DMS153 (cell line): ENCODE measurements around the gene B3GNT9.

Source experiments
- DNase-seq: peaks from one replicate; lab custom pipeline; 2025; lab: John Stamatoyannopoulos, UW

The B3GNT9 gene

DNA sequence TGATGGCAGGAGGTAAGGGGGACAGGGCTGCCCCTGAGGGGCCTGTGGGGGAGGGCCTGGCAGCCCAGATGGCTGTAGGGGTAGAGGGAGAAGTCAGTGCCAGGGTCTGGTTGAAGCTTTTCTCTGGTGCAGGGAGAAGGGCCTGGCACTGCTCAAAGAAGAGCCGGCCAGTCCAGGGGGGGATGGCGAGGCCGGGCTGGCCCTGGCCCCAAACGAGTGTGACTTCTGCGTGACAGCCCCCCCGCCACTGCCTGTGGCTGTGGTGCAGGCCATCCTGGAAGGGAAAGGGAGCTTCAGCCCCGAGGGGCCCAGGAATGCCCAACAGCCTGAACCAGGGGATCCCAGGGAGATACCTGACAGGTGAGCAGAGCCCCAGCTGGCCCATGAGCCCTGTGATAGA, 16.8 kb upstream of the B3GNT9 start:
- DNase-seq = no peak

DNA sequence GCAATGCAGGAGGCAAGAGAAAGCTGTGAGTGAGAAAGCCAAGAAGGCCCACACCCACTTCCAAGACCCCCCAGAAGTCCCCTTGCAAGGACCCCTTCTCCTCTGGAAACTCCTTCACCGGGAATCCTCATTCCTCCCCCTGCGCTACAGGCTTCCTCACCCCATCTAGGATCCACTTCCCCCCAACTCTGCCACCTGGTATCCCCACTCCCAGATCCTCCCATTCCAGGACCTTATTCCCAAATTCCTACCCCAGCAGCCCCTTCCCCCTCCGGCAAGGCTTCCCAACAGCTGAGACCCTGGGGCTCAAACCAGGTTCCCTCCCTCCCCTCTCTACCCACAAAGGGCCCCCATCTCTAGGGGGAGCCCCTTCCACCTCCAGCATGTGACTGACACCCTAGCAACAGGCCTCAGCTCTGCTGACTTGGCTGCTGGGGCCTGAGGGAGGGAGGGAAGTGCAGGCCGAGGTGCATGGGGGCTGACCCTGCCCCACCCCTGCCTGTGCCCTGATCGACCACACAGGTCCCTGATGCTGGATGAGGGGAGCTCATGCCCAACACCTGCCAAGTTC, 15.9 kb upstream of the B3GNT9 start:
- DNase-seq = no peak

DNA sequence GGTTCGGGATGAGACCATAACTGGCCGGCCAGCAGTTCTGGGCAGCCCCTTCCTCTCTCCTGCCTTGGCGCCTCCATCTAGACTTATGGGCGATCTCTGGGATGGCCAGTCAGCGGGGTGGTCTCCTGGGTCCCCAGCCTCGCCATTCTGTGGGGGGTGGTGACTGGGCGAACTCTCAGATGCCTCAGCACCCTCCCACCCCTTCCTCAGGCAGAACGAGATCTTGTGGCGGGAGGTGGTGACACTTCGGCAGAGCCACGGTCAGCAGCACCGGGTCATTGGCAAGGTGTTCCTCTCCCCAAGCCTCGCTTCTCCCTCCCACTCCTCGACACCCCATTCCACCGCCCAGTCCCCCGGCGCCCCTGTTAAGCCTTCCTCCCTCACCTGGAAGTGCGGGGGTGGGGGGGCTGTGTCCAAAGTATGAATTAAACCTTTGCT, 15.3 kb upstream of the B3GNT9 start:
- no peak for DNase-seq

DNA sequence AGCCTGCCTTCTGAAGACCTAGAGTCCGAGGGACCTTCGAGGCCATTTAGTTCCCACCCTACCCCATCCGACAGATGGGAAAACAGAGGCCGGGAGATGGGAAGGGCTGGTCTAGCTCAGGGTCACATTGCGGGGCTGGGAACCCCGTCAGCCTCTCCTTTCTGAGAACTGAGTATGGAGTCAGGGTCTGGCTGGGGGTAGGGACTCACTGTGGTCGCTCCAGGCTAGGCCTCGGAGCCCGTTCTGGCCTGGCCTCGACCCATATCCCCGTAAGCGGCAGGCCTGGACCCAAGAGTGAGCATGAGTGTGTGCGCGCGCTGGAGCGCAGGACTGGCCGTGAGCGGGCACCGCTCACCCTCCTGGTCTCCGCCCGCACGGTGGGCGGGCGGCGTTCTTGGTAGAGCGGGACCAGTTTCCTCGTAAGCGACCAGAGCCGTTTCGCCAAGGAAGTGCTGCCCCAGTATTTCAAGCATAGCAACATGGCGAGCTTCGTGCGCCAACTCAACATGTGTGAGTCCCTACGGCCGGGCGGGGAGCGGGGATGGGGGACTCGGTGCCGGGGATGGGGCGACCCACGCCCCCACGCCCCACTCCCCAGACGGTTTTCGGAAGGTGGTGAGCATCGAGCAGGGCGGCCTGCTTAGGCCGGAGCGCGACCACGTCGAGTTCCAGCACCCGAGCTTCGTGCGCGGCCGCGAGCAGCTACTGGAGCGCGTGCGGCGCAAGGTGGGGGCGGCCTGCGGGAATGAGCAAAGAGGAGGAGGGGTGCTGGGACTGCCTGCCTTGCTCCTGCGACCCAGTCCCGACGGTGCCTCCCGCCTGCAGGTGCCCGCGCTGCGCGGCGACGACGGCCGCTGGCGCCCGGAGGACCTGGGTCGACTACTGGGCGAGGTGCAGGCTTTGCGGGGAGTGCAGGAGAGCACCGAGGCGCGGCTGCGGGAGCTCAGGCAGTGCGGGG, 14.6 kb upstream of the B3GNT9 start:
- DNase-seq = no peak

DNA sequence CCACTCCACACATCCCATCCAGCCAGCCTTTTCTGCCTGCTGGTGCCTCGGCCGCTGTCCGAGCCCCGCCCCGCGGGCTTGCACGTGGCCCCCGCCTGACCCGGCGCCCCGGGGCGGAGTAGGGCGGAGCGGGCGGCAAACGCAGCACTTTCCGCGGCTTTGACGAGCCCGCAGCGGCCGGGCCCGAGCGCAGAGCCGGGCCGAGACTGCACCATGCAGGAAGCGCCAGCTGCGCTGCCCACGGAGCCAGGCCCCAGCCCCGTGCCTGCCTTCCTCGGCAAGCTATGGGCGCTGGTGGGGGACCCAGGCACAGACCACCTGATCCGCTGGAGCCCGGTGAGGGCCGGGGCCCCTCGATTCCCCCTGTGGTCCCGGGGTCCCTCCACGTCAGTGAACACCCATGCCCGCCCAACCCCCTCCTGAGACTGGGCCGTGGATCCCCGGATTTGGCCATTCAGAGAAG, 13.8 kb upstream of the B3GNT9 start, which contains the start of gene HSF4:
Gene HSF4 (plus strand): TSS at position 147 of the 463 bp plus-strand sequence. CDS start 67 bp downstream, at position 214.
- peak; percentile 22 for DNase-seq

DNA sequence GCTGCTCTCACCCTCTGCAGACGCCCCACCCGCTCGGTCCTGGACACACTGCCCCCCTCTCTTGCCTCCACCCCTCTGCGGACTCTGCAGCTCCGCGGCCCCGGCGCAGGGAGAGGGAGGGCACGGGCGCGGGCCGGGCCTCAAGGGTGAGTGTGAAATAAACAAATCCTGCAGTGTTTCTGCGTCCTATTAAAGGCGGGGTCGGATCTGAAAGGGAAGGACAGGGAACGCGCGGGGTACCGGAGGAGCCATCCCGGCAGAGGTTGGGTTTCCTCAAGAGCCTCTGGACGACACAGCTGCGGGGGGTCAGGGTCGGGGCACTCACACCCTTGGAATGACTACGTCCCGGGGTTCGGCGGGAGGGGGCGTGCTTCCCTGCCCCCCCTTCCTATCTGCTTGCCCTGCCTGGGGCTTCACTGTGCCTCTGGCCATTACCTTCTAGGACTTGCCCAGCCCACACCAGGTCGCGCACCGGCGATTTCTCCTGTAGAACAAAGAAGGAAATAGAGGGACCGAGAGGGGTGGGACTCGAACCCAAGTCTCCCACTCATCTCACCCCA, 13.3 kb upstream of the B3GNT9 start:
- peak; percentile 14 for DNase-seq

DNA sequence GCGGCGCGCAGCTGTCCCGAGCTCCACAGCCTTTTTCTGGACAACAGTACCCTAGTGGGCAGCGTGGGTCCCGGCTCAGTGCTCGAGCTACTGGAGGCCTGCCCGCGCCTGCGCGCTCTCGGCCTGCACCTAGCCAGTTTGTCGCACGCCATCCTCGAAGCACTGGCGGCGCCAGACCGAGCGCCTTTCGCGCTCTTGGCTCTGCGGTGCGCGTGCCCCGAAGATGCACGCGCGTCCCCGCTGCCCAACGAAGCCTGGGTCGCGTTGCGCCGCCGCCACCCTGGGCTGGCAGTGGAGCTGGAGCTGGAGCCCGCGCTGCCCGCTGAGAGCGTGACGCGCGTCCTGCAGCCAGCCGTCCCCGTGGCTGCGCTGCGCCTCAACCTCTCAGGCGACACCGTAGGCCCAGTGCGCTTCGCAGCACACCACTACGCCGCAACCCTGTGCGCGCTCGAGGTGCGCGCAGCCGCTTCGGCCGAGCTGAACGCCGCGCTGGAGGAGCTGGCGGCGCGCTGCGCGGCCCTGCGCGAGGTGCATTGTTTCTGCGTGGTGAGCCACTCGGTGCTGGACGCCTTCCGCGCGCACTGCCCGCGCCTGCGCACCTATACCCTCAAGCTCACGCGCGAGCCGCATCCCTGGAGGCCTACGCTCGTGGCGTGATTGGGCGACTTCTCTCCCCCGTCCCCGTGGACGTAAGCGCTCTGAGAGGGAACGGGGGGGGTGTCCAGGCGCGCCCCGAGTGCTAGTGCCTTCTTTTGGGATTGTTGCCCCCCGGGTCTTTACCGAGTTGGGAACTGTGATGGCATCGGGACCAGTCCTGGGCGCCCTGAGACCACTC, 12.6 kb upstream of the B3GNT9 start:
- DNase-seq = peak; percentile 79

DNA sequence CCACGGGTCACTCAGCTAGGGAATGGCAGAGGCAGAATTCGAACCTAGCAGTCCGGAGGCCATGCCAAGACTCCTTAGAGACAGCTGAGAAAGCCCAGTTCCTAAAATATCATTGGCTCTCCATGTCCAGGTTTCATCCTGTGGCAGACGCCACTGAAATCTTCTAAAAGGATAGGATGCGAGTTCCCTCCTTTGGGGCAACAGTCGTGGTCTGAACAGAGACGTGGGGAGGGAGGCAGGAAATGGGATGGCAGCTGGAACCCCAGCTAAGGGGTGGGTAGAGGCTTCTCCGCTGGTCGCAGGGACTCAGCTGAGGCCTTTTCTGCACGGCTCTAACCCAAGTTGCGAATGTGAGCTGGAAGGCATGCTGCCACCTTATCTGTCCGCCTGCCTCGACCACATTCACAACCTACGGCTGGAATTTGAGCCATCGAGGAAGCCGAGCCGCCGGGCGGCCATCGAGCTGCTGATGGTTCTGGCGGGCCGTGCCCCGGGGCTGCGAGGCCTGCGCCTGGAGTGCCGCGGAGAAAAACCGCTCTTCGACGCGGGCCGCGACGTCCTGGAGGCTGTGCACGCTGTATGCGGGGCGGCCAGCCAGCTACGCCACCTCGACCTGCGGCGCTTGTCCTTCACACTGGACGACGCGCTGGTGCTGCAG, 11.8 kb upstream of the B3GNT9 start:
- DNase-seq = peak; percentile 56

DNA sequence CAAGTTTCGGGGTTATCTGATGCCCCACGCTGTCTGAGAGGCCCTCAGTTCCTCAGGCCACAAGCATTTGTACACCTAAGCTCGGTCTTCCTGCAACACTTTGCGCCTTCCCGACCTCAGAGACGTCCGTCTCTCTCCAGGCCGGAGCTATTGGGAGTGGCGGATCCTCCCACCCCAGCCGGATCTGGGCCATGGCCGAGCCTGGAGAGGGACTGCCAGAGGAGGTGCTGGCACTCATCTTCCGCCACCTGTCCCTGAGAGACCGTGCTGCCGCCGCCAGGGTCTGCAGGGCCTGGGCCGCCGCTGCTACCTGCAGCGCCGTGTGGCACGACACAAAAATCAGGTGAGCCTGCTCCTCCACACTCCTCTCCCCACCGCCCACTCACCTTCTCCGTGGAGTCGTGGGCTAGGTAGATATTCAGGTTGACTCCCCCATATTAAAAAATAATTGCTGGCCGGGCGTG, 10.8 kb upstream of the B3GNT9 start:
- DNase-seq = no peak

DNA sequence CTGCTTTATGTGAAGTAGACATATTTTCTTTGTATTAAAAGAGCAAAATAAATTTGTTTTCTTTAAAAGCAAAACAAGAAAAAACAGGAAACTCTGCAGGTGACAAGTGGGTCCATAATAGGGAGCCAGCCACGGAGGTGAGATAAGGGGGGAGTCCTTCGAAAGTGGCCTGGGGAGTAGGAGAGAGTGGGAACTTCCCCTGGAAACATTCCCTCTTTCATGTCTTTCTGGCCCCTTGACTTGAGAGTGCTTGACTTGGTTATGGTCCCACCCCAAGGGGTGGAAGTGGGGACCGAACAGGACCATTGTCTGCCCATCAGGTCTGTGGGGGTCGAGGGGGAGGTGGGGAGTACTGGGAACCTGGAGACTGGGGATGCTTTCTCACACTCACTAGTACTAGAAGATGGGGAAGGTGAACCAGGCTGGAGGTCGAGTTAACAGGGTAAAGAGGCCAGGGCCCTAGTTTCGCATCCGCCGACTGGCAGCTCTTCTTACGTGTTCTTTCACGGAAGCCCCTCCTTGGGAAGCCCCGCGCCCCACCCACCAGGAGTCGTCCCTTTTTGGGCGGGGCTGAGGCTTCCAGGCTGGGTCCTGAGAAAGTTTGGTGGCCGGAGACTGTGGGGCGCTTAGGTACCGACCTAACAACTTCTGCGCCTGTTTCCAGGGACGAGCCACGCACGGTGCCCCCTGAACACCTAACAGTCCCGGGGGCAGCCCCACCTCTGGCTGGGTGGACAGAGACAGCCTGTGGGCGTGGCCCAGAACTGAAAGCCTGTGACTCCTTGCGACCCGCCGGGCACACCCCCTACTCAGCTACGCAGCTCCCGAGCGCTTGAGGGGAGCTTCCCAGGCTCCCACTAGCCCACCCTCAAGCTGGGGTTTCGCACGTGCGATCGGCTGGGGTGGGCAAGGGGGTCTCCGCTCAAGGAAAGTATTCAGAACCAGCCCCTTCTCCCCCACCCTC, 8.1 kb upstream of the B3GNT9 start:
- peak; percentile 17 for DNase-seq

DNA sequence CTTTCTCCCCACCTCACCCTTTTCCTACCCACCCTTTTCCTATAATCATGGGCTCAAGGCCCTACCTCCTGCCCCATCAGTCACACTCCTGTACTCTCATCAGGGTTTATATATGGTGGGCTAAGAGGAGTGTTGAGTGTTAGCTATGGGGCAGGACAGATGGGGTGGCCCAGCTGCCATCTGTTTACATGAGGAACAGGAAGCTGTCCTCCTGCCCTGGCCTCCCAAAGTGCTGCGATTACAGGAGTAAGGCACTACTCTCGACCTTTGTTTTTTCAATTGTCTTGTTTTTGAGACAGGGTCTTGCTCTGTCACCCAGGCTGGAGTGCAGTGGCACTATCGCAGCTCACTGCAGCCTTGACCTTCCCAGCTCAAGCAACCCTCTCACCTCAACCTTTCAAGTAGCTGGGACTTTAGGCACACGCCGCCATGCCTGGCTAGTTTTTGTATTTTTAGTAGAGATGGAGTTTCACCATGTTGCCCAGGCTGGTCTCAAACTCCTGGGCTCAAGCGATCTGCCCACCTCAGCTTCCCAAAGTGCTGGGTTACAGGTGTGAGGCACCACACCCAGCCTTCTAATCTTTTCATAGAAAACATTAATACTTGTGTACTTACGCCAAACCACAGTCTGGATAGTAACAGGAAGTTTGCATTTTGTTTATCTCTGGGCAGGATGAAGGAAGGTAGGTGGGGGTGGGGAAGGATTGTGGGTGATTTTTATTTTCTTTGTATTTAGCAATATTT, 7.3 kb upstream of the B3GNT9 start:
- no peak for DNase-seq

DNA sequence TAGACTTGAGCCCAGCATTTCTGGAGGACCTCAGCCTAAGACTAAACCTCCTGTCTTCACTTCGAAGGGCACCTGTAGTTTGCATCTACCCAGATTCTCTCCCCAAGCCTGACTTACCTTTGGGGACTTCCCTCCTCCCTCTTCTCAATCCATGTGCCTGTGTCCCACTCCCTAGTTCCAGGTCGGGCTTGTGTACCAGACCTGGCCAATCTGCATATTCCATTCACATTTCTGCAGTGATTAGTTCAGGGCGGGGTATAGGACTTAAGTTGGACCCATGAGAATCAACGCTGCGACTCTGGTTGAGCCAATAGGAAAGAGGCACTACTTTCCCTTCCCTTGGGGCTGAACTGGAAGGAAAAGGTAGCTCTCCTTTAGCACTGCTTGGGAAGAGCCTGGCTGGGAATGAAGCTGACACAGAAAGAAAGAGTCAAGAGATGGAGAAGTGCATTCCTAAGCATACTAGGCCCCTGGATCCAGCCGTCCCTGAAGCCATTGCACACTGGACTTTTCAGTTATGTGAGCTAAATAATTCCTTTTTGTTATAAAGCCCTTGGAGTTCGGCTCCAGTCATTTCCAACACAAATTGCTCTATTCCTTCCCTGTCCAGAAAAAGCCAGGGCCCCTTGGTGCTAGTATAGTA, 6.4 kb upstream of the B3GNT9 start:
- no peak for DNase-seq

DNA sequence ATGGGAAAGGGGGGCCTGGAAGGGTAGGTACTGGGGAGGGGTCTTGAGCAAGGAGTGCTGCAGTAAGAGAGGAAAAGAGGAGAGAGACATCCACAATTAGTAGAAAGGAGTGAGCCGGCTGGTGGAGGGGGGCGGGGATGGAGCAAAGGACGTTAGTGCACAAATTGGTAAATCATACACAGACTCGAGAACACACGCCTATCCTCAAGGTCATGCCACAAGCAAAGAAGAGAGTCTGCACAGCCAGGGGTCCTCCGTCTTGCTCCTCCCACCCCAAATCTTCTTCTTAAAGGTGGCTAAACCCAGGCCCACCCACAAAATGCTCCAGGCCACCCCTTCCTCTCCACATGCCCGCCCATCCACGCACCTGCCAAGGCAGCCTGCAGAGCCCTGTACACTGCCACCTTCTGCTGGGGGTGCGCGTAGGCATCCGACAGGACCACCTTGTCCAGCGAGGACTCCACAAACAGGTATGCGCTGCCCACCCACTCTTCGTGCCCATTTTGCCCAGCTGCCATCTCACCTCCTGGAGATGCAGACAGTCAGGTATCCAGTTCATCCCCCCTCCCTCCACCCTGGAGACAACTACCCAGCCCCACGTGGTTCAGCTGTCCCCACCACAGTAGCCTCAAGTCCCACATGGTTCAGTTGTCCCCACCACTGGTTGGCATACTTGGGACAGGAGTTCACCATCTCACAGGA, 5.5 kb upstream of the B3GNT9 start:
- DNase-seq = no peak

DNA sequence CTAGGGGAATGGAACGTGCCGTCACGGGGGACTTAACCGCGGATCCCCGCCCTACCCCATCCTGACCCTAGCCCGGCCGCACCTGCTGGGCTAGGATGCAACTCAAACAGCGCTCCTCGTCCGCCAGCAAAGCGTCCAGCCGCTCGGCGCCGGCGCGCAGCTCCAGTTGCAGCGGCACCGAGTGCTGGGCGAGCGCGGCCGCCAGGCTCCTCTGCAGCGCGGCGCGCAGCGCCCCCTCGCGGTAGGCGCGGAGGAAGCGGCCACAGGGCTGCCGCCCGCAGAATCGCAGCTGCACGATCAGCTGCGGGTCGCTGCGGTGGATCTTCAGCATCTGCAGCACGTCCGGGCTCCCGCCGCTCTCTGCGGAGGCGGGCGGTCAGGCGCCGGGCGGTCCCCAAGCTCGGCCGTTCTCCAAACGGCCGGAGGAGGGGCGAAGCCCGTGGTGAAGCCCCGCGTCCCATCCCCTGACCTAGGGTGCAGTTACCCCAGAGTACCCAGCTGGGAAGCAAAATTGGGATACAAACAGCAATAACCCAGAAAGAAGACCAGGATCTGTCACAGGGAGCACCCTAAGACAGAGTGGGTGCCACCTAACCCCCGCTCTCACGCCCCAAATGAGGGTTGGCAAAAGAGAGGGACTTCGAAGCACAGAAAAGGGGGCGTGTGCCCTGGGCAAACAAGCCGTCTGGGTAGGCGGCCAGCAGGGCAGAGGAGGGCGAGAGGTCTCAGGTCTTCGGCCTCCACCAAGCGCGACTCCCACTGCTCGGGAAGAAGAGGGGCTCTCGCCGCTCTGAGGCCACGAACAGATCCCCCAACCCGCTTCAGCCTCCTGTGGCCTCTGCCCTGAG, 4.7 kb upstream of the B3GNT9 start:
- peak; percentile 44 for DNase-seq

DNA sequence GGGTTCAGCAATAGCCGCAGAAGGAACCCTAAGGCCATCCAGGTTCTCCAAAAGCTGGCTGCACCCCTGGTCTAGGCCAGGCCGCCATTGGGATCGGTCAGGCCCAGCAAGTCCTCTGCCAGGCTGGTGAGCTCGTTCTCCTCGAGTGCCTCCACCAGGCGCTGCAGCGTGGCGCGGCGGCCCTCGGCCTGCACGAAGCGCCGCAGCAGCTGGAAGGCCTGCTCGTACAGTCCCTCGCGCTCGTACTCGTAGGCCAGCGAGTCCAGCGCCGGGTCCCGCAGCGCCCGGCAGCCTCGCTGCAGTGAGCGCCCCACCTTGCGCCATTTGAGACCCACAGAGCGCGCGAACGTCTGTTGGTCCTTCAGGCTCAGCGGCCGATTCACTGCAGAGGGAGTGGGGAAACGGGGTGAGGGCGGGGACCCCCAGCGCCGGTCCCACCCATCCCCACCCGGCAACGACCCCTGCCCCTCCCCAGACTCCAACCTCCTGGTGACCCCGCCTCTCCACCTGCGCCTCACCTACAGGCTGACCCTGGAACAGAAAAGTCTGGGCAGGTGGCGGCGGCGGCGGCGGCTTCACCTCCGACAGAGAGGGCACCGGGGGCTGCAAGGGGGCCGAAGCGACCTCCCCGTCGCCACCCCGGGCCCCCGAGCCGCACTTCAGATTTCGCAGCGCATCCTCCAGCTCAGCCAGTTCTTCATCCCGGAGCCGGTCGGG, 3.9 kb upstream of the B3GNT9 start:
- no peak for DNase-seq

DNA sequence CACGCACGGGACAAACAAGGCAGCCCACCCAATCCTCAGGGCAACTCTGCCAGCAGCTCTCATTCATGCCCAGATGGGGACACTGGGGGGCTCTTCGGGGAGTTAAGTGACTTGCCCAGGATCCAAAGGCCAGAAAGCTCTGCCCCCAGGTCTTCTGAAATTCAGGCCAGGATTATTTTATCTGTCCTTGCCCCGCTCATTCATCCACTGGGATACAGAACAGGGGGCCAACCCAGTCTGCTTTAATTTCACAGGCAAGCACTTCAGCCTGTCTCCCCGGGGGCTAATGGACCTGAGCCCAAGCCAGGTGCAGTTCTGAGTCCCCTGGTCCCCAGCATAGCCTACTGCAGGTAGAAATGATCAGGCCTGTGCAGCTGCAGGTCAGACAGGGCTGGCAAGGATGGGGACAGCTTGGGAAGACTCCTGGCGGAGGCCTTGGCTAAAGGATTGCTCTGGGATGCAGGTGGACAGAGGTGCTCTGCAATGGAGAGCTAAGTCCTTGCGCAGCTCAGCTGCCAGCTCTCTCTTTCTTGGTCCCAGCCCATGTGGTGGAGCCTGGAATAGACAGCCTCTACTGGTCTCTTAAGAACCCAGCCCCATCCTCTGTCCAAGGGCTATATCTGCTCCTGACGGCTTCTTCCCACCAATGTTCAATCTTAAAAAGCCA, 766 bp upstream of the B3GNT9 start:
- DNase-seq = peak; percentile 1
